NOMO-1 treated with DMSO at 0.1 percent for 48 hours (cell line): Measurements from ENCODE around the gene ZSCAN29.
"Not testable (repeated sequence)": the region's sequence is repeated elsewhere in the genome, so short reads cannot be mapped to it uniquely, and the experiment has no call there.

Experiments used
- DNase-seq: peaks from one replicate; lab custom pipeline; 2025; ENCODE audit not compliant: unreplicated experiment; lab: John Stamatoyannopoulos, UW

Gene ZSCAN29

GRCh38 chr15:43370975-43371974 lies at the start of gene ZSCAN29, which contains the start of gene TUBGCP4:
ZSCAN29 (minus strand) TSS chr15:43371043; CDS start chr15:43369913, 1,130 bp downstream.
TUBGCP4 (plus strand) TSS chr15:43371101; CDS start chr15:43371355, 254 bp downstream.
- DNase-seq = peak; percentile 71

DNA sequence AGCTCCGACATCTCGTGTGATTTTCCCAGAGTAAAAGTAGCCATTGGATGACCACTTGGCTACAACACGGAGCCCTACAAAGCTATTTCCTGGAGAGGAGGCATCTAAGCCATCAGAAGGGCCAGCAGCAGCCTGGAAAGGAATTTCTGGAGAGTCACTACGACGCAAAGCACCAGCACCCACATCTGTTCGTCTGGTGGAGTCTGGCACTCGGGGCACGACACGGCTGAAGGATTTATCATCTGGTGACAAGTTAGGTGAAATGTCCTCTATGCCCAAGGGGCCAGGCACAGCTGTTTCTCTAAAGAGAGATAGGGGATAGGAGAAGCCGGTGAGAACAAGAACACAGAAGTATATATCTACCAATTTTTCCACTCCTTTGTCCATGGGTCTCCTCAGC lies 49.6 kb upstream of the ZSCAN29 start:
- no peak for DNase-seq

- DNase-seq = no peak
Measured at GRCh38 chr15:43414196-43414595, 43.4 kb upstream of the ZSCAN29 start.

DNA sequence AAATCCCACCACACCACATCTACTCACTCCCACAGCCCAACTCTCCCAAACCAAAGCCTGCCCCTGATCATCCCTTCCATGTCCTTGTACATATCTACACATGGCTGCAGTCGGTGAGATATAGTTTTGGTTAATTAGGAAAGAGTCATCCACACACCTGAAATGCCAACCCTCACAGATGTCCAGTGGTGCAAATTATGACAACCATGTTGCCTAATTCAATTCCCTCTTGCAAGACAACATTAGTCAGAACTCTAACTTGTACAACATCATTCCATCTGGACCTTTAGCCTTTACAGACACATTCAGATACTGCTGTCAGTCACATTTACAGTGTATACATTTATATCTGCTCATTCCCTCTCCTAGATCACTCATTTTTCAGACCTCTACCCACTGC lies 41.3 kb upstream of the ZSCAN29 start:
- no peak for DNase-seq

DNA sequence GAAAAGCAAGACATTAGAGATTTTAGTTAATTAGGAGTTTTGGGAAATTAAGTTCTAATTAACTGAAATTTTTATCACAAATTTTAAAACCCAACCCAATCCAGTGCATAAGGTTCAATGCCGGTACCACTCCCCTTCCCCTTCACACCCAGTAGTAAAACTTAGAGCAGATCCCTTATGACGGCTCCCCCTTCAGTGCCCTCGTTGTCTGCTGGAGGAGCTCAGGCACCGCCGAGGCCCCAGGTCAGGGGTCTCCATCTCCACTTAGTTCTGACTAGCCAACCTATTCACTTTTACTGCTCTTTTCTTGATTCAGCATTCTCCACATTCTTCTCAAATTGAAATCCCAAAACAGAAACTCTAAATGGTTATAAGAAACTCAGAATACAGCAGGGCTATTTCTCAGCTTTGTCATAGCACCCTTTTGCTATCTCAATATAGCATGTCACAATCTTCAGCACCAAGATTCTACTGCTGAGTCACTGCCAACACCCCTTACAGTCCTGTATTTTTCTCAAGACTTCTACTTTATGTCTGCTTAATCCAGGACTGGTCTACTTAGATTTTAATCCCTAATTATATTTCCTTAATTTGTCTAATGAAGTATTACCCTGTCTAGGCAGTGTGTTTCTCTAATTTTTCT lies 39.9 kb upstream of the ZSCAN29 start:
- DNase-seq = no peak

- DNase-seq = no peak
Measured at GRCh38 chr15:43408789-43409188, 37.9 kb upstream of the ZSCAN29 start.

GRCh38 chr15:43406808-43407207 lies 36.0 kb upstream of the ZSCAN29 start:
- no peak for DNase-seq

- DNase-seq = no peak
Measured at GRCh38 chr15:43406189-43406588, 35.3 kb upstream of the ZSCAN29 start.

DNA sequence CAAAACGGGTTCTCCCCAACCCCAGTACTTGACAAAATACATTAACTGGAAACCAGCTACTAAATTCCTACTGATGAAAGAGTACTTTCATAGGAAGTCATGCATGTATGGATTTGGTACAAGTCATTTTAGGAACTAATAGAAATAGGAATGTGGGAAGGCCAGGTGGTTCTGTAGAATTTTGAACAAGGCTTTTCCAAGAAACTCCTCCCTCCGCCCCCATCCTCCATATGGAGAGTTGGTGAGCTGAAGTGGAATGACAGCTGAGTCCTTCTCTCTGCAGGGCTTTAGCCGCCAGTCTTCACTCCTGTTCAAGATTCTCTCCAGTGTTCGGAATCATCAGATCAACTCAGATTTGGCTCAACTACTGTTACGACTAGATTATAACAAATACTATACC lies 33.3 kb upstream of the ZSCAN29 start:
- DNase-seq = no peak

DNA sequence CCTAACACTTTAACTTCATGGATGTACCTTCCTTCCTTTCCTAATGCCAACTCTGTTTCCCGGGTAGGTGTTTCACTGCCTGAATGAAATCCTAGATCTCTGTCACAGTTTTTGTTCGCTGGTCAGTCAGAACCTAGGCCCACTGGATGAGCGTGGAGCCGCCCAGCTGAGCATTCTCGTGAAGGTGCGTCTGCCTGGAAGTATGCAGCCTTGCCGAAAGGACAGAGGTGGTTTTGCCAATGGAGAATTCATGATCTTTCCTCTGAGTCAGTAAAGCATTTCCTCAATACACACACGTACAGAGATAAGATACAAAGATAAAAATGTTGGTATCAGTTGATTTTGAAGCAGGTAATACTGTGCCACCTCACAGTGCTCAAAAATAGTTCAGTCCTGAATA lies 32.8 kb upstream of the ZSCAN29 start:
- no peak for DNase-seq

GRCh38 chr15:43402255-43402654 lies 31.4 kb upstream of the ZSCAN29 start:
- no peak for DNase-seq

GRCh38 chr15:43393592-43393991 lies 22.7 kb upstream of the ZSCAN29 start:
- not testable (repeated sequence) for DNase-seq

GRCh38 chr15:43390723-43391122 lies 19.9 kb upstream of the ZSCAN29 start:
- DNase-seq = no peak

- DNase-seq = no peak
Measured at GRCh38 chr15:43383070-43383469, 12.2 kb upstream of the ZSCAN29 start.

- DNase-seq = no peak
Measured at GRCh38 chr15:43382310-43382709, 11.5 kb upstream of the ZSCAN29 start.

DNA sequence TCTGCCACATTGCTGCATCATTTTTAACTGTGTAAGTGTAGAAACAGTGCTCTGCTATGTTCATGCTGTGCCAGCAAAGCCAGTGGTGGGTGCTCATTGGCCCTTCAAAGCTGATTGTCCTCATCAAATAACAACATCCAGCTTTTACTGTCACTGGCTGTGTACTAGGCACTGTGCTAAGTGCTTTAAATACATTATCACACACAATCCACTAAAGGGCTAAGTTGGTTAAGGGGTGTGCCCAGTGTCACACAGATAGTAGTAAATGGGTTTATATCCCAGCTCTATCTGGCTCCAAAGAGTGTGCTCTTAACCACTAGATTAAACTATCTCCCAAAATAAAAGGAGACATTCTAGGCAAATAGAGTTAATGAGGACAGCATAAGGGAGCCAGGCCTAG lies 7.8 kb upstream of the ZSCAN29 start:
- no peak for DNase-seq

DNA sequence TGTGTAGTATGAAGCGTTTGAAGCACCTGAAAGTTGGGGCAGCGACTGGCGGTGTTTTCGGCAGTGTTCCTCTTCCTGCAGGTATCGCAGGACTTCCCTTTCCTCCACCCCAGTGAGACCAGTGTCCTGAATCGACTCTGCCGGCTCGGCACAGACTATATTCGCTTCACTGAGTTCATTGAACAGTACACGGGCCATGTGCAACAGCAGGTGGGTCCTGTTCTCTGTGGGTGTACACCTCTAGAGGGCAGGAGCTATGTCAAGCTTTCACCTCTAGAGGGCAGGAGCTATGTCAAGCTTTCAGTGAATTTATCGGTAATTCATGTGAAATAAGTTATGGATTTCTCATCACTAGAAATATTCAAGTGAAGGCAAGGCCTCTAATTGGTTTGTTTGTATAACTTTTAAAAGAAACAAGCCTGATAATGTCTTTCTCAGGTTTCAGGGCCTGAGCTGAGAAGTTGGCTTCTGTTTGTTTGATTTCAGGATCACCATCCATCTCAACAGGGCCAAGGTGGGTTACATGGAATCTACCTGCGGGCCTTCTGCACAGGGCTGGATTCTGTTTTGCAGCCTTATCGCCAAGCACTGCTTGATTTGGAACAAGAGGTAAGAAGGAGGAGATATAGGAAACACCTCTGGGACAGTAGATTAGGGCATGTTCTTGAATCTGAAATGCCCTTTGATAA lies 5.3 kb upstream of the ZSCAN29 start:
- DNase-seq = peak; percentile 6

DNA sequence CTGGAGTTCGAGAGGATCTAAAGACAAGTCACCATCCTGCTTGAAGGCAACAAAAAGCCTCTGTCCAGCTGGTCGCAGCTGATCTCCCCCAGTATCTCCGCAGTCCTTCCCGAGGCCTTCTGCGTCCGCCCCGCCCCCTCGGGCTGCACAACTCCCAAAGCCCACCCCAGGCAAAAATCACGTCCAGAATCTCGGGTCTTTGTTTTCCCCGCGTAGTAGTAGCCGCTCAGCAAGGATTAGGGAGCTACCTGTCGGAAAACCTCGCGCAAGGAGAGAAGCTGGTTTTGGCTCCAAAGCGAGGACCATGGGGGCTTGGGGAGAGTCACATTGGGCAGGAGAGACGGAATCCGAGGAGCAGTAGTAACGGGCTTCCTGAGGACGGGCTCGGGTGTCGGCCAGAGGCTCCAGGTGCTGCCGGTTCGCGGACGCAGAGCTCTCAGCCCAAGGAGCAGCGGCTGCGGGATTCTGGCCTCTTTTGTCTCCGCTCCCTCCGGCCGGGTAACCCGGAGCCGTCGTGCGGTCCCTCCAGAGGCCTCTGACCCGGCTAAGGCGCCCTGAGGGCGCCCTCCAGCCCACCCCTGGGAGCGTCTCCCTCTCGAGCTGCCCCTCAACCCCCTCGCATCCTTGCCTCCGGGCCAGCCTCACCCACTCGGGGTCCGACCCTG lies 401 bp downstream of the ZSCAN29 start:
- DNase-seq = peak; percentile 38

DNA sequence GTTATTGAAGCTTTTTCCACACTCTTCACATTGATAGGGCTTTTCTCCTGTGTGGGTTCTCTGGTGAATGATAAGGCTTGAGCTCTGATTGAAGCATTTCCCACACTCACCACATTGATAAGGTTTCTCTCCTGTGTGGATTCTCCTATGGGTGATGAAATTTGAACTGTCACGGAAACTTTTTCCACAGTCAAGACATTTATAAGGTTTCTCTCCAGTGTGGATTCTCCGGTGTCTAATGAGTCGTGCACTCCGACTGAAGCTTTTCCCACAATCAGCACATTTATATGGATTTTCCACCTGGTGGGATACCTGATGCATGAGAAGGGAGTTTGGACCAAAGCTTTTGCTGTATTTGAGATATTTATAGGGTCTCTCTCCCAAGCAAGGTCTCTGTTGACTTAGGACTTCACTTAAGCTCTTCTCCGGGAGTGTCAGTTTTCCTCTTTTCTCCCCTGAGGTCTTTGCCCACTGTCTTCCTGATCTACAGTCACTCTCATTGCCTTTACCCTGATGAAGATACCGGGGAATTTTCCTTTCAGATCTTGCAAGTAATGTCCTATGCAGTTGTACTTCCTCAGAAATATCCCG lies 9.4 kb downstream of the ZSCAN29 start:
- DNase-seq = no peak

DNA sequence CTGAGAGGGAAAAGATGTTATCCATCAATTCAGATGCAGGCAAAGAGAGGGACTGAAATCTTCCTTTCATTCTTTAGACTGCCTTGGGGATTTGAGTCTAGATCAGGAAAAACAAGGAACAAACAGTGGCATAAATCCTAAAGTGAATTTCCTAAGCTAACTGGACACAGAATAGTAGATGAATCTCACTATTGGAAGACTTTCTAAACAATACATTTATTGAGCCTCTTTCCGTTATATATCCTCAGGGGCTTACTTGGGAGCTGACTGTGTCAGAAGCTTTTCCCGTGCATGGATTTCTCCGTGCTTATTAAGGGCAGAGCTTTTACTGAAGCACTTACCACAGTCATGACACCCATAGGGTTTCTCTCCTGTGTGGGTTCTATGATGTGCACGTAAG lies 10.0 kb downstream of the ZSCAN29 start:
- no peak for DNase-seq
